ENCODE results near the gene SLC7A1.

DNA sequence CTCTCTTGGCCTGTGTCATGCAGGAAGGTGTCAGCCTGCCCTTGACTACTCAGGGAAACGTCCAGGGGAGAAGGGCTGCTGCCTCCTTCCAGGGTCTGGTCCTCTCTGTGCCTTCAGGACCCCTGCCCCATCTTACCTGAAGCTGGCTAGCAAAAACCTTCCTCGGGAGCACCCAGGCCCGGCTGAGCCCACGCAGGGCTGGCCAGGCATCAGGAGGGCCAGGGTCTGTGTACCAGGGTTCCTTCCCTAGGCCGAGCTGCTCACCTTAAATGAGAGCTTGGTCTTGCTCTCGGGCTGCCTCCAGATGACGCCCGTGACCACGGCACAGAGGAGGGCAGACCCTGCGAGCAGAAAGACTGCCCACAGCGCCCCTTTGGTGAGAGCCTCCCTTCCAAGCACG, 78.6 kb downstream of the SLC7A1 start:
- TF ChIP-seq, protein P1, sequence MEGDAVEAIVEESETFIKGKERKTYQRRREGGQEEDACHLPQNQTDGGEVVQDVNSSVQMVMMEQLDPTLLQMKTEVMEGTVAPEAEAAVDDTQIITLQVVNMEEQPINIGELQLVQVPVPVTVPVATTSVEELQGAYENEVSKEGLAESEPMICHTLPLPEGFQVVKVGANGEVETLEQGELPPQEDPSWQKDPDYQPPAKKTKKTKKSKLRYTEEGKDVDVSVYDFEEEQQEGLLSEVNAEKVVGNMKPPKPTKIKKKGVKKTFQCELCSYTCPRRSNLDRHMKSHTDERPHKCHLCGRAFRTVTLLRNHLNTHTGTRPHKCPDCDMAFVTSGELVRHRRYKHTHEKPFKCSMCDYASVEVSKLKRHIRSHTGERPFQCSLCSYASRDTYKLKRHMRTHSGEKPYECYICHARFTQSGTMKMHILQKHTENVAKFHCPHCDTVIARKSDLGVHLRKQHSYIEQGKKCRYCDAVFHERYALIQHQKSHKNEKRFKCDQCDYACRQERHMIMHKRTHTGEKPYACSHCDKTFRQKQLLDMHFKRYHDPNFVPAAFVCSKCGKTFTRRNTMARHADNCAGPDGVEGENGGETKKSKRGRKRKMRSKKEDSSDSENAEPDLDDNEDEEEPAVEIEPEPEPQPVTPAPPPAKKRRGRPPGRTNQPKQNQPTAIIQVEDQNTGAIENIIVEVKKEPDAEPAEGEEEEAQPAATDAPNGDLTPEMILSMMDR (conservative IDR thresholded peaks at IDR 0.05; ENCODE audit: low read depth in 2 of 2): no peak
- TF ChIP-seq, protein P2, sequence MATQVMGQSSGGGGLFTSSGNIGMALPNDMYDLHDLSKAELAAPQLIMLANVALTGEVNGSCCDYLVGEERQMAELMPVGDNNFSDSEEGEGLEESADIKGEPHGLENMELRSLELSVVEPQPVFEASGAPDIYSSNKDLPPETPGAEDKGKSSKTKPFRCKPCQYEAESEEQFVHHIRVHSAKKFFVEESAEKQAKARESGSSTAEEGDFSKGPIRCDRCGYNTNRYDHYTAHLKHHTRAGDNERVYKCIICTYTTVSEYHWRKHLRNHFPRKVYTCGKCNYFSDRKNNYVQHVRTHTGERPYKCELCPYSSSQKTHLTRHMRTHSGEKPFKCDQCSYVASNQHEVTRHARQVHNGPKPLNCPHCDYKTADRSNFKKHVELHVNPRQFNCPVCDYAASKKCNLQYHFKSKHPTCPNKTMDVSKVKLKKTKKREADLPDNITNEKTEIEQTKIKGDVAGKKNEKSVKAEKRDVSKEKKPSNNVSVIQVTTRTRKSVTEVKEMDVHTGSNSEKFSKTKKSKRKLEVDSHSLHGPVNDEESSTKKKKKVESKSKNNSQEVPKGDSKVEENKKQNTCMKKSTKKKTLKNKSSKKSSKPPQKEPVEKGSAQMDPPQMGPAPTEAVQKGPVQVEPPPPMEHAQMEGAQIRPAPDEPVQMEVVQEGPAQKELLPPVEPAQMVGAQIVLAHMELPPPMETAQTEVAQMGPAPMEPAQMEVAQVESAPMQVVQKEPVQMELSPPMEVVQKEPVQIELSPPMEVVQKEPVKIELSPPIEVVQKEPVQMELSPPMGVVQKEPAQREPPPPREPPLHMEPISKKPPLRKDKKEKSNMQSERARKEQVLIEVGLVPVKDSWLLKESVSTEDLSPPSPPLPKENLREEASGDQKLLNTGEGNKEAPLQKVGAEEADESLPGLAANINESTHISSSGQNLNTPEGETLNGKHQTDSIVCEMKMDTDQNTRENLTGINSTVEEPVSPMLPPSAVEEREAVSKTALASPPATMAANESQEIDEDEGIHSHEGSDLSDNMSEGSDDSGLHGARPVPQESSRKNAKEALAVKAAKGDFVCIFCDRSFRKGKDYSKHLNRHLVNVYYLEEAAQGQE (IDR thresholded peaks at IDR 0.05; ENCODE audit: unreplicated experiment): no peak
- TF ChIP-seq EZH2phosphoT487 (IDR thresholded peaks at IDR 0.05; ENCODE audit: unreplicated experiment) (no peak), POLR2AphosphoS5 (IDR thresholded peaks at IDR 0.05; ENCODE audit: low read depth) (no peak), NANOG (IDR thresholded peaks at IDR 0.05; ENCODE audit: borderline replicate concordance) (no peak), EZH2 (IDR thresholded peaks at IDR 0.05; ENCODE audit: low read depth, unreplicated experiment) (no peak), CREB1 (CRISPR knock-in tag; IDR thresholded peaks at IDR 0.05; ENCODE audit: low read depth) (no peak), ZNF114 (CRISPR knock-in tag; IDR thresholded peaks at IDR 0.05) (no peak)
- TF ChIP-seq, protein P3, sequence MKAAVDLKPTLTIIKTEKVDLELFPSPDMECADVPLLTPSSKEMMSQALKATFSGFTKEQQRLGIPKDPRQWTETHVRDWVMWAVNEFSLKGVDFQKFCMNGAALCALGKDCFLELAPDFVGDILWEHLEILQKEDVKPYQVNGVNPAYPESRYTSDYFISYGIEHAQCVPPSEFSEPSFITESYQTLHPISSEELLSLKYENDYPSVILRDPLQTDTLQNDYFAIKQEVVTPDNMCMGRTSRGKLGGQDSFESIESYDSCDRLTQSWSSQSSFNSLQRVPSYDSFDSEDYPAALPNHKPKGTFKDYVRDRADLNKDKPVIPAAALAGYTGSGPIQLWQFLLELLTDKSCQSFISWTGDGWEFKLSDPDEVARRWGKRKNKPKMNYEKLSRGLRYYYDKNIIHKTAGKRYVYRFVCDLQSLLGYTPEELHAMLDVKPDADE (IDR thresholded peaks at IDR 0.05): no peak
